CD4-positive, alpha-beta memory T cell (primary cell): ENCODE results near the gene IL22RA1. TPM values are rescaled to one million over a fixed set of nuclear protein-coding genes. Genes with fewer than 3 reads are reported as not detected.

ENCODE experiments used
- CTCF ChIA-PET: fragments of 350-600 bp; sonication (Branson Sonifier 250); formaldehyde crosslinking; loops from one replicate; lab custom pipeline; 2021; ENCODE audit warnings: inconsistent platforms; ENCODE audit not compliant: partially characterized antibody; lab: Charles Lee
- POLR2A ChIA-PET: fragments of 350-600 bp; sonication (Branson Sonifier 250); formaldehyde crosslinking; loops from one replicate; lab custom pipeline; 2021; ENCODE audit not compliant: partially characterized antibody; lab: Charles Lee
- DNase-seq, 5 donors: peaks; one replicate each; pipeline versions ENCODE4 v3.0.0 to v3.0.0-alpha.2; 2020 to 2022; ENCODE audit warnings: mixed read lengths in 1 of 5
- H3K27ac ChIP-seq: one replicate; pipeline ENCODE4 v1.7.0; 2013; ENCODE audit warnings: low read depth, low read length
- H3K27me3 ChIP-seq: 2 replicates; pipeline ENCODE4 v1.7.0; 2013; ENCODE audit warnings: mild to moderate bottlenecking, low read length, moderate library complexity; ENCODE audit not compliant: insufficient read depth
- H3K36me3 ChIP-seq: 2 replicates; pipeline ENCODE4 v1.7.0; 2013; ENCODE audit warnings: mild to moderate bottlenecking, low read length, moderate library complexity; ENCODE audit not compliant: insufficient read depth
- H3K4me1 ChIP-seq: 2 replicates; pipeline ENCODE4 v1.7.0; 2013; ENCODE audit warnings: mild to moderate bottlenecking, low read length, moderate library complexity; ENCODE audit not compliant: insufficient read depth
- H3K4me3 ChIP-seq, 2 donors: one replicate each; pipeline ENCODE4 v1.7.0; 2013; ENCODE audit warnings: low read length in 2 of 2, mild to moderate bottlenecking in 1 of 2
- H3K9me3 ChIP-seq, 2 donors: one replicate each; pipeline ENCODE4 v1.7.0; 2013; ENCODE audit warnings: low read length in 2 of 2, control low read depth in 1 of 2; ENCODE audit not compliant: control insufficient read depth in 1 of 2
- H3K27ac Mint-ChIP-seq, 7 donors: one replicate each; pipeline ENCODE4 v1.8.0; 2020 to 2021; ENCODE audit warnings: mixed read lengths in 7 of 7, mild to moderate bottlenecking in 6 of 7, inconsistent platforms in 3 of 7, moderate library complexity in 3 of 7
- H3K27me3 Mint-ChIP-seq, 2 donors: one replicate each; pipeline ENCODE4 v1.8.0; 2020 to 2021; ENCODE audit warnings: mixed read lengths in 2 of 2
- H3K36me3 Mint-ChIP-seq, 2 donors: one replicate each; pipeline ENCODE4 v1.8.0; 2020 to 2021; ENCODE audit warnings: mixed read lengths in 2 of 2, inconsistent platforms in 1 of 2, mild to moderate bottlenecking in 1 of 2
- H3K4me1 Mint-ChIP-seq, 4 donors: one replicate each; pipeline ENCODE4 v1.8.0; 2020 to 2021; ENCODE audit warnings: mixed read lengths in 4 of 4, mild to moderate bottlenecking in 1 of 4
- H3K4me3 Mint-ChIP-seq, 8 donors: one replicate each; pipeline ENCODE4 v1.8.0; 2020 to 2021; ENCODE audit warnings: mixed read lengths in 8 of 8, mild to moderate bottlenecking in 7 of 8, moderate library complexity in 6 of 8, inconsistent platforms in 3 of 8
- H3K9me3 Mint-ChIP-seq, 8 donors: one replicate each; pipeline ENCODE4 v1.8.0; 2020 to 2021; ENCODE audit warnings: mixed read lengths in 8 of 8, mild to moderate bottlenecking in 5 of 8, inconsistent platforms in 3 of 8, moderate library complexity in 1 of 8
- intact Hi-C: fragments of 100-400 bp; cut with micrococcal nuclease; formaldehyde crosslinking; loops from one replicate; pipeline ENCODE4 v1.15.1; 2023
- polyA plus RNA-seq, 2 donors: library from polyadenylated mRNA; unstranded; fragments of 300-500 nt; fragmentation: Illumina TruSeq; gene quantifications; one replicate each; pipeline ENCODE4 v1.2.3, GENCODE V29; 2021
- total RNA-seq, 2 experiments: library from RNA; stranded (reverse); gene quantifications; one replicate each; pipeline ENCODE4 v1.2.3, GENCODE V29; 2021

IL22RA1 gene
- total and polyA plus RNA-seq, 4 experiments from 2014 or later: not detected

DNA sequence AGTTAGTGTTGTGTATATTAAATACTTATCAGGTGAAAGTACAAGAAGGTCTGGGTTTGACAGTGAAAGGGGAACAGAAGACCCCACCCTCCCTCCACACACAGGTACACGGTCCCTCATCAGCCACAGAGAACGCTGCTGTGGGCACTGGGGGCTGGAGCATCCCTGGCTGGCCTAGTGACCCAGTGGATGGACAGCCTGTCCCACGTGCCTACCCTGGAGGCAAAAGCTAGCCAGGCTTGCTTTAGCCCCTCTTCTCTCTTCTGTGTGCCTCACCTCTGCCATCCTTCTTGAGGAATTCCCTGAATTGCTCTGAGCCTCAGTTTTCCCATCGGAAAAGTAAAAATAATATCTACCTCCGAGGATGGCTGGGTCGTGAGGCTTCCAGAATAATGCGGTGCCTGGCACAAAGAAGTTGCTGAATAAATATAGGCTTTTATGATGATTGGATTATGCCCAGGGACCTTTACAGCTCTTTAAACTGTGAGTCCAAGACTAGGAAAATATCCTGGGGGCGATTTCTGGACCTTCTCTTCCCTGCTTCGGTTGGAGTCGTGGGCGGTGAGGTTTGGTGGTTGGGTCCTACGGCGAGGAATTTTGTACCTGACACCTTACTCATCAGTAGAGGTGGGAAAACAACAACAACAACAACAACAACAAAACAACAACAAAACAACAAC lies 43.2 kb upstream of the IL22RA1 start:
- intact Hi-C loops: loop anchor here (5.0 kb wide), 3 partner anchors 34 to 456 kb away; partner anchors contain the start of gene SRRM1
- H3K27ac ChIP-seq: peak overlapping the region; percentile 50

DNA sequence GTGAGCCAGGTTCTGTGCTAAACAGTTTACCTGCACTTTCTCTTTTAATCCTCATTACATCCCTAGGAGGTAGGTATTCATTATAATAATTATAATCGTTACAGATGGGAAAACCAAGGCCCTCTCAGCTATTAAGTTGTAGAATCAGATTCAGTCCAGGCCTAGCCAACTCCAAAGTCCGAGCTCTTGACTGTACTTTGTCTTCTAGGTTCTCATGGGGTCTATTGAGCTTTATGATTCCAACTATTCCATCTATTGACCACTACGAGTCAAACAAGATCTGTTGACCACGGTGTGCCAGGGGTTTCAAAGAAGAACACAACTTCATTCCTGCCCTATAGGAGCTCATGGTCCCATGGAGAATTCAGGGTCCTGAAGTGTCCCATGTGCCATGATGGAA lies 42.1 kb upstream of the IL22RA1 start:
- H3K9me3 Mint-ChIP-seq: no peaks in the 10 kb centered on the region
- peak overlapping the region in 1 of 7 donors; percentile 25 for H3K27ac Mint-ChIP-seq
- H3K27me3 Mint-ChIP-seq: no peaks in the 10 kb centered on the region
- H3K36me3 Mint-ChIP-seq: no peaks in the 10 kb centered on the region
- intact Hi-C loops: loop anchor here (5.0 kb wide), 3 partner anchors 33 to 457 kb away; partner anchors contain the start of gene SRRM1
- H3K36me3 ChIP-seq: no peaks in the 10 kb centered on the region
- H3K9me3 ChIP-seq: no peaks in the 10 kb centered on the region
- H3K27ac ChIP-seq: no peak overlapping the region
- H3K4me3 ChIP-seq: no peak overlapping the region
- ChIA-PET CTCF (interaction anchor here (2.2 to 9.8 kb wide), 3 partner anchors 15 to 207 kb away, joined by 7 to 127 read pairs (median 82); no protein-coding TSS in a partner anchor), POLR2A (no interaction called here)
- H3K4me1 Mint-ChIP-seq: peaks cover 17 to 34% (median 25%) of the 10 kb centered on the region in 4 donors
- no peak overlapping the region for H3K4me3 Mint-ChIP-seq
- H3K4me1 ChIP-seq: peaks cover 24% of the 10 kb centered on the region
- no peak for DNase-seq
- H3K27me3 ChIP-seq: no peaks in the 10 kb centered on the region

More for the DNA sequence above, 43.2 kb upstream of the IL22RA1 start:
- Mint-ChIP-seq H3K36me3 (no peaks in the 10 kb centered on the region), H3K27me3 (no peaks in the 10 kb centered on the region), H3K4me1 (peaks cover 20 to 39% (median 30%) of the 10 kb centered on the region in 4 donors), H3K4me3 (peak overlapping the region; percentile 77 to 92 (median 83)), H3K27ac (peak overlapping the region in 6 of 7 donors; percentile 53 to 93 (median 78)), H3K9me3 (no peaks in the 10 kb centered on the region)
- Histone ChIP-seq H3K4me1 (peaks cover 27% of the 10 kb centered on the region), H3K27me3 (no peaks in the 10 kb centered on the region), H3K36me3 (no peaks in the 10 kb centered on the region), H3K4me3 (no peak overlapping the region), H3K9me3 (no peaks in the 10 kb centered on the region)
- DNase-seq: no peak
- POLR2A ChIA-PET: interaction anchor here (1.4 to 1.7 kb wide), 2 partner anchors 206 to 227 kb away, joined by 4 to 8 read pairs; partner anchors contain the start of gene STPG1
- CTCF ChIA-PET: interaction anchor here (2.2 to 9.8 kb wide), 3 partner anchors 14 to 206 kb away, joined by 7 to 127 read pairs (median 82); no protein-coding TSS in a partner anchor

DNA sequence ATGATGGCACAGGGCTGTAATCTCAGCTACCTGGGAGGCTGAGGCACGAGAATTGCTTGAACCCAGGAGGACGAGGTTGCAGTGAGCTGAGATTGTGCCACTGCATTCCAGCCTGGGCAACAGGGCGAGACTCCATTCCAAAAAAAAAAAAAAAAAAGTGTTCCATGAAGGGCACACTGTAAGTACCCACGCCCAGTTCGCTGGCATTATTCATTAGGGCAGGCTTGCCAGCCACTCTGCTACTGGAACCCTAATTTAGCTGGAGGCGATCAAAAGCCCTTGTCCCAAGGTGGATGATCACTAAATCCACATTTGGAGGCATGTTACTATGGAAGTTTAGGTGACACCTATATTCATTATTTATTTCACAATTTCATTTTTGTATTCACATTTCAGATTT lies 39.1 kb upstream of the IL22RA1 start:
- Histone ChIP-seq H3K4me3 (no peak overlapping the region), H3K27me3 (no peaks in the 10 kb centered on the region), H3K36me3 (no peaks in the 10 kb centered on the region), H3K4me1 (peaks cover 8% of the 10 kb centered on the region), H3K27ac (no peak overlapping the region), H3K9me3 (no peaks in the 10 kb centered on the region)
- Mint-ChIP-seq H3K36me3 (peaks cover 0 to 1% of the 10 kb centered on the region in 2 donors), H3K4me1 (peaks cover 9 to 14% (median 12%) of the 10 kb centered on the region in 4 donors), H3K4me3 (no peak overlapping the region), H3K27ac (peak overlapping the region in 1 of 7 donors; percentile 22), H3K9me3 (no peaks in the 10 kb centered on the region), H3K27me3 (no peaks in the 10 kb centered on the region)
- ChIA-PET POLR2A (no interaction called here), CTCF (no interaction called here)
- intact Hi-C loops: no loop called here
- DNase-seq: no peak

DNA sequence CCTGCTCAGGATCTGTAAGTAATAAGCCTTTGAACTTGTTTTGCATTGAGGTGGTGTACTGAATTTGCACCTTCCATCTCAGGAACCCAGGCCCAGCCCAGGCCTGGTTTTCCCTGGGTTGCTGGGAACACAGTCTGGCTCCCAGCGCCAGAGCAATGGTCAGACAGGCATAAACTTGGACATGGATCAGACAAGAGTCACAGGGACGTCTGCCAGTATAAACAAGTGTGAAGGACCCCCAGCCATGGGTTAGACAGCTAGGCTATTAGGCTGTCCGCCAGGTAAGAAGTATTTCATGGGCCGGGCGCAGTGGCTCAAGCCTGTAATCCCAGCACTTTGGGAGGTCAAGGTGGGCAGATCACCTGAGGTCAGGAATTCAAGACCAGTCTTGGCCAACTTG lies 38.7 kb upstream of the IL22RA1 start:
- Mint-ChIP-seq H3K36me3 (peaks cover 0 to 1% of the 10 kb centered on the region in 2 donors), H3K4me3 (no peak overlapping the region), H3K27me3 (no peaks in the 10 kb centered on the region), H3K4me1 (peaks cover 8 to 14% (median 11%) of the 10 kb centered on the region in 4 donors), H3K9me3 (no peaks in the 10 kb centered on the region), H3K27ac (peak overlapping the region in 1 of 7 donors; percentile 22)
- CTCF ChIA-PET: no interaction called here
- Histone ChIP-seq H3K27ac (no peak overlapping the region), H3K4me1 (peaks cover 7% of the 10 kb centered on the region), H3K9me3 (no peaks in the 10 kb centered on the region), H3K4me3 (no peak overlapping the region), H3K27me3 (no peaks in the 10 kb centered on the region), H3K36me3 (no peaks in the 10 kb centered on the region)
- POLR2A ChIA-PET: no interaction called here
- no peak for DNase-seq
- intact Hi-C loops: no loop called here

DNA sequence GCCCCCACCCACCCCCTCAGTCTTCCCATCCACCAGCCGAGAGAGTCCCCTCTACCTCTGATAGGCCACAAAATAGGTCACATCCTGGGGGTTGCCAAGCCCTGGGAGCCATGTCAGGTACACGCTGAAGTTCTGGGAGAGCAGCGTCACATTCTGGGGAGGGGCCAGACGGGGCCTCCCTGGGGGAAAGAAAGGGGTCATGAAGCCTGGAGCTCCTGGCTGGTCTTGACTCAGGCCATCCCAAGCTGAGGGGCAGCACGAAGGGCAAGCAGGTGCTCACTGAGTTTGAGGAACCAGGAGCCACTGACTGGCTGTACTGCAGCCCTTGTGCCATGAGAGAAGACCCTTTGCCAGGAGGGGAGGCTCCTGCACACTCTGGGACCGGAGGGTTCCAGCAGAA lies 37.7 kb upstream of the IL22RA1 start:
- POLR2A ChIA-PET: no interaction called here
- no peaks in the 10 kb centered on the region for H3K9me3 Mint-ChIP-seq
- Histone ChIP-seq H3K27ac (no peak overlapping the region), H3K9me3 (no peaks in the 10 kb centered on the region), H3K27me3 (no peaks in the 10 kb centered on the region), H3K36me3 (no peaks in the 10 kb centered on the region), H3K4me3 (no peak overlapping the region), H3K4me1 (no peaks in the 10 kb centered on the region)
- intact Hi-C loops: no loop called here
- no peaks in the 10 kb centered on the region for H3K27me3 Mint-ChIP-seq
- H3K4me1 Mint-ChIP-seq: peaks cover 0 to 8% (median 5%) of the 10 kb centered on the region in 4 donors
- DNase-seq: no peak
- peaks cover 0 to 1% of the 10 kb centered on the region in 2 donors for H3K36me3 Mint-ChIP-seq
- no peak overlapping the region for H3K27ac Mint-ChIP-seq
- H3K4me3 Mint-ChIP-seq: no peak overlapping the region
- CTCF ChIA-PET: interaction anchor here (1.7 to 3.0 kb wide), 2 partner anchors 18 to 30 kb away, joined by 9 to 11 read pairs; no protein-coding TSS in a partner anchor

DNA sequence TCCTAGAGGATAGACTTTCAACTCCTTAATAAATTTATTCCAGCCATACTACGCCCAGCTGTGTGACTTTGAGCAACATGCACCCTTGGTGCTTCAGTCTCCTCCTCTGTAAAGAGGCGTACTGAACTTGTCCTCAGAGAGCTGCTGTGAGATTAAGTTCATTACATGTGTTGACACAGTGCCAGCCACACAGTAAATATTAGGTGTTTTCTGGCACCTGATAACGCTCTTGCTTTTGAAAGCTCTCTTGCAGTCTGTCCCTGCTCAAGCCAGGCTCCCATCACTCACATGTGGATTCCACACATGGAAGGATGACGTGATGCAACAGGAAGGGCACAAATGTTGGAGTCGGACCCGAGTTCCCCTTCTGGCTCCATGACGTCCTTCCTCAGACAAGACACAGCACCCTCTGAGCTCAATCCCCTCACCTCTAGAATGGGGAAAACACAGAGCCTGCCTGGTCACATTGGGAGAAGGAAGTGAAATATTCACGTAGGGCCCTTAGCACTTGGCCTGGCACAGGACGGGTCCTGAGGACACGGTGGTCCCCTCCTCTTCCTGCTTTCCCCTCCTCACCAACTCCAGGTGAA lies 36.4 kb upstream of the IL22RA1 start:
- Mint-ChIP-seq H3K4me3 (no peak overlapping the region), H3K27ac (no peak overlapping the region), H3K4me1 (peaks cover 0 to 8% (median 4%) of the 10 kb centered on the region in 4 donors), H3K27me3 (no peaks in the 10 kb centered on the region), H3K36me3 (peaks cover 0 to 1% of the 10 kb centered on the region in 2 donors), H3K9me3 (no peaks in the 10 kb centered on the region)
- no peaks in the 10 kb centered on the region for H3K27me3 ChIP-seq
- no peaks in the 10 kb centered on the region for H3K9me3 ChIP-seq
- ChIA-PET CTCF (interaction anchor here (0.6 to 3.0 kb wide), 5 partner anchors 19 to 408 kb away, joined by 3 to 11 read pairs (median 5); no protein-coding TSS in a partner anchor), POLR2A (no interaction called here)
- intact Hi-C loops: no loop called here
- H3K4me1 ChIP-seq: no peaks in the 10 kb centered on the region
- no peak overlapping the region for H3K27ac ChIP-seq
- no peak for DNase-seq
- H3K4me3 ChIP-seq: no peak overlapping the region
- H3K36me3 ChIP-seq: no peaks in the 10 kb centered on the region

DNA sequence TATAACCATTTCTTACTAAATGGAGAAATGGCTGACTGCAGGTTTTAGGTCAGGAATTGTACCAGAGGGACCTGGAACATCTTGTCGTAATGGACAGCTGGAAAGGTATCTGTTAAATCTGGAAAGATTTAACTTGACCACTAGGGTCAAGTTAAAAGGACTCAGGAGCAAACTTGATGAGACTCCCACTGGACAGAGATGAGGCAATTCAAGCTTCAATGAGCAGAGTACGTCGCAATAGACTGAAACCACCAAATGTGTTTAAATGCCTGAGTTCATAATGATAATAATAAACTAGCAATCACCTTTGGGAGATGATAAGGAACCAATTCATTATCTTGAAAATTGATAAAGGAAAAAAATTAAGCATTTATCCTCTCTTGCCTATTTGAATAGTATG lies 35.5 kb upstream of the IL22RA1 start:
- Mint-ChIP-seq H3K4me1 (peaks cover 0 to 4% (median 1%) of the 10 kb centered on the region in 4 donors), H3K4me3 (no peak overlapping the region), H3K27ac (peak overlapping the region in 2 of 7 donors; percentile 4 to 8), H3K36me3 (peaks cover 0 to 1% of the 10 kb centered on the region in 2 donors), H3K27me3 (peaks cover 0 to 2% of the 10 kb centered on the region in 2 donors), H3K9me3 (peaks cover 0 to 1% (median 0%) of the 10 kb centered on the region in 8 donors)
- Histone ChIP-seq H3K36me3 (no peaks in the 10 kb centered on the region), H3K4me1 (no peaks in the 10 kb centered on the region), H3K4me3 (no peak overlapping the region), H3K9me3 (no peaks in the 10 kb centered on the region), H3K27ac (no peak overlapping the region), H3K27me3 (no peaks in the 10 kb centered on the region)
- CTCF ChIA-PET: interaction anchor here (3.0 kb wide), 1 partner anchor 28 kb away, joined by 11 read pairs; no protein-coding TSS in a partner anchor
- no peak for DNase-seq
- POLR2A ChIA-PET: no interaction called here
- intact Hi-C loops: no loop called here
